SIG-M5 treated with dmso at 0.1 percent for 504 hours (cell line): ENCODE data around the gene PAXX.
"Not testable (repeated sequence)": the region's sequence is repeated elsewhere in the genome, so short reads cannot be mapped to it uniquely, and the experiment has no call there.

ENCODE experiments used
- DNase-seq: peaks from one replicate; lab custom pipeline; 2025; ENCODE audit not compliant: unreplicated experiment; lab: John Stamatoyannopoulos, UW

Gene PAXX

GRCh38 chr9:137000177-137000930 lies 8.1 kb downstream of the PAXX start:
- DNase-seq = peak; percentile 89

- DNase-seq = no peak
Observed at GRCh38 chr9:137001857-137002645, 9.8 kb downstream of the PAXX start.

- DNase-seq = no peak
Observed at GRCh38 chr9:137002646-137003041, 10.4 kb downstream of the PAXX start.

GRCh38 chr9:137004285-137004684 lies 12.1 kb downstream of the PAXX start:
- DNase-seq = not testable (repeated sequence)

- DNase-seq = no peak
Observed at GRCh38 chr9:137006116-137007003, 14.1 kb downstream of the PAXX start.

GRCh38 chr9:137007108-137007815 lies 15.0 kb downstream of the PAXX start:
- no peak for DNase-seq

GRCh38 chr9:137007816-137008270 lies 15.6 kb downstream of the PAXX start:
- no peak for DNase-seq

- no peak for DNase-seq
Observed at GRCh38 chr9:137008312-137008711, 16.1 kb downstream of the PAXX start.

GRCh38 chr9:137009217-137009616 lies 17.0 kb downstream of the PAXX start:
- DNase-seq = no peak

GRCh38 chr9:137009938-137010732 lies 17.9 kb downstream of the PAXX start:
- no peak for DNase-seq

GRCh38 chr9:137011156-137011555 lies 18.9 kb downstream of the PAXX start:
- no peak for DNase-seq

- DNase-seq = no peak
Observed at GRCh38 chr9:137011907-137012675, 19.9 kb downstream of the PAXX start.

- DNase-seq = no peak
Observed at GRCh38 chr9:137012694-137013570, 20.7 kb downstream of the PAXX start.

GRCh38 chr9:137013571-137013940 lies 21.3 kb downstream of the PAXX start:
- DNase-seq = no peak

- no peak for DNase-seq
Observed at GRCh38 chr9:137014166-137014565, 21.9 kb downstream of the PAXX start.

GRCh38 chr9:137014776-137015539 lies 22.7 kb downstream of the PAXX start:
- no peak for DNase-seq

GRCh38 chr9:137015540-137015930 lies 23.3 kb downstream of the PAXX start:
- no peak for DNase-seq
